ENCODE data around the gene POLE. TPM values are rescaled to one million over a fixed set of nuclear protein-coding genes. Genes with fewer than 3 reads are reported as not detected.
A peak's percentile ranks its signal among the peaks of the same experiment; 100 is the strongest.

Gene POLE
- total and polyA plus RNA-seq, 7 experiments from 2014 or later, result 3.6 to 138 (median 60.8) TPM

DNA sequence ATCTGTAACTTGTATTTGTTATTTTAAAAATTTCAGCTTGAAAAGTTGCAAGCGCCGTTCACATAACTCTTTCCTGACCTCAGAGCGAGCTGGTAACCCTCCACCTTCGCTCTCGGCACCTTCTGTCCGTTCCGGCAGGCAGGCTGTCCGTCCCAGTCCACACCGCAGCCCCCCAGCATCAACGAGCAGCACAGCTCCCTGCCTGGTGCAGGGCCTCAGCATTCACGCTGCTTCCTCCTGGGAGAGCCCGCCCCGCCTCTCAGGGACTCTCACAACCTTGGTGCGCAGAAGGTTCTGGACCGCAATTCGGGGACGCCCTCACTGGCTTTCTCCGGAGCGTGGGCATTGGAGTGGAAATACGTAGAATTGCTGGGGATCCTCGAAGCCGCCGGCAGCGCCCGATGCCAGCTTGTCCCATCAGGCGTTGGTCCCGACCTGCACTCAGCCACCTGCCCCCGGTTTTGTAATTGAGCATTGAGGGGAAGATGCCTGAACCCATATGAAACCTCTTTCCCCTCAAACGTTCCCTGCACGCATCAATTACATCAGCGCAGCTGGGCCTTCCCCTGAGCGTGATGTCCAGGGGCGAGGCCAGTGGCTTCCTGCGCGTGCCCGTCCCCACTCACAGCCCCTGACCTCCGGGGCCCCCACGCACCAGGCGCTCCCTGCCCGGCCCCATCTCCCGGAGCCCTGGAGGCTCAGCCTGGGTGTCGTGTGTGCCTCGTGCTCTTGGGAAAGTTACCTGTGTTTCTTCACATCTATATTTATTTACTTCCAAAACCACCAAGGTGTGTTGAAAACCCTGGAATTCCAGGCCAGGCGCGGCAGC lies 95.8 kb downstream of the POLE start:
- no peaks in the 10 kb centered on the region for H3K9me3 ChIP-seq (ENCODE audit: control insufficient read depth in 2 of 3, low read length in 3 of 3)
- no peaks in the 10 kb centered on the region for H3K36me3 ChIP-seq (ENCODE audit: control insufficient read depth in 2 of 3, insufficient read depth in 3 of 3, low read length in 3 of 3)
- peaks cover 0 to 4% (median 0%) of the 10 kb centered on the region in 11 donors for H3K9me3 Mint-ChIP-seq
- H3K4me3 ChIP-seq (ENCODE audit: low read length), result no peak overlapping the region
- CTCF ChIA-PET, result no interaction called here
- H3K27me3 ChIP-seq (ENCODE audit: control insufficient read depth in 2 of 2, insufficient read depth in 2 of 2, low read length in 2 of 2), result no peaks in the 10 kb centered on the region
- H3K4me1 Mint-ChIP-seq, result peaks cover 0 to 6% (median 3%) of the 10 kb centered on the region in 7 donors
- no peak for ATAC-seq
- POLR2A ChIA-PET, result no interaction called here
- no peaks in the 10 kb centered on the region for H3K36me3 Mint-ChIP-seq
- intact Hi-C loops (cut with micrococcal nuclease), result no loop called here
- H3K27me3 Mint-ChIP-seq, result peaks cover 5 to 24% (median 14%) of the 10 kb centered on the region in 5 donors
- no peak overlapping the region for H3K27ac Mint-ChIP-seq
- no peak overlapping the region for H3K27ac ChIP-seq (ENCODE audit: low read depth, low read length)
- H3K4me3 Mint-ChIP-seq, result no peak overlapping the region
- DNase-seq, result no peak
- H3K4me1 ChIP-seq (ENCODE audit: control insufficient read depth in 2 of 2, insufficient read depth in 2 of 2, low read length in 2 of 2), result no peaks in the 10 kb centered on the region

- H3K4me1 ChIP-seq (ENCODE audit: control insufficient read depth in 2 of 2, insufficient read depth in 2 of 2, low read length in 2 of 2), result no peaks in the 10 kb centered on the region
- H3K4me1 Mint-ChIP-seq, result peaks cover 0 to 5% (median 3%) of the 10 kb centered on the region in 7 donors
- ChIA-PET POLR2A (interaction anchor here (1.0 kb wide), 1 partner anchor 122 kb away, joined by 3 read pairs; no protein-coding TSS in a partner anchor), CTCF (interaction anchor here (0.7 kb wide), 1 partner anchor 10 kb away, joined by 3 read pairs; no protein-coding TSS in a partner anchor)
- no peaks in the 10 kb centered on the region for H3K36me3 Mint-ChIP-seq
- no peak for ATAC-seq
- no peak overlapping the region for H3K27ac ChIP-seq (ENCODE audit: low read depth, low read length)
- no peaks in the 10 kb centered on the region for H3K27me3 ChIP-seq (ENCODE audit: control insufficient read depth in 2 of 2, insufficient read depth in 2 of 2, low read length in 2 of 2)
- no peak overlapping the region for H3K4me3 Mint-ChIP-seq
- peaks cover 4 to 11% (median 8%) of the 10 kb centered on the region in 5 donors for H3K27me3 Mint-ChIP-seq
- no peaks in the 10 kb centered on the region for H3K36me3 ChIP-seq (ENCODE audit: control insufficient read depth in 2 of 3, insufficient read depth in 3 of 3, low read length in 3 of 3)
- H3K9me3 Mint-ChIP-seq, result peaks cover 0 to 4% (median 0%) of the 10 kb centered on the region in 11 donors
- no peak for DNase-seq
- H3K27ac Mint-ChIP-seq, result no peak overlapping the region
- intact Hi-C loops (cut with micrococcal nuclease), result no loop called here
- H3K9me3 ChIP-seq (ENCODE audit: control insufficient read depth in 2 of 3, low read length in 3 of 3), result no peaks in the 10 kb centered on the region
- no peak overlapping the region for H3K4me3 ChIP-seq (ENCODE audit: low read length)
These were observed 98.1 kb downstream of the POLE start for GRCh38 chr12:132588821-132589669.

GRCh38 chr12:132588319-132588718 lies 98.8 kb downstream of the POLE start:
- Mint-ChIP-seq H3K4me3 (no peak overlapping the region), H3K36me3 (peaks cover 0 to 4% (median 4%) of the 10 kb centered on the region in 5 donors), H3K27me3 (peaks cover 0 to 7% (median under 1%) of the 10 kb centered on the region in 5 donors), H3K27ac (no peak overlapping the region), H3K4me1 (peaks cover 0 to 1% (median 0%) of the 10 kb centered on the region in 7 donors), H3K9me3 (peaks cover 0 to 2% (median 0%) of the 10 kb centered on the region in 11 donors)
- Histone ChIP-seq H3K36me3 (ENCODE audit: control insufficient read depth in 2 of 3, insufficient read depth in 3 of 3, low read length in 3 of 3) (no peaks in the 10 kb centered on the region), H3K4me1 (ENCODE audit: control insufficient read depth in 2 of 2, insufficient read depth in 2 of 2, low read length in 2 of 2) (no peaks in the 10 kb centered on the region), H3K9me3 (ENCODE audit: control insufficient read depth in 2 of 3, low read length in 3 of 3) (no peaks in the 10 kb centered on the region), H3K4me3 (ENCODE audit: low read length) (no peak overlapping the region), H3K27me3 (ENCODE audit: control insufficient read depth in 2 of 2, insufficient read depth in 2 of 2, low read length in 2 of 2) (no peaks in the 10 kb centered on the region), H3K27ac (ENCODE audit: low read depth, low read length) (no peak overlapping the region)
- intact Hi-C loops (cut with micrococcal nuclease), result no loop called here
- CTCF ChIA-PET, result no interaction called here
- POLR2A ChIA-PET, result no interaction called here
- ATAC-seq, result no peak
- no peak for DNase-seq

- peak overlapping the region in 1 of 9 donors; percentile 19 for H3K27ac Mint-ChIP-seq
- no peaks in the 10 kb centered on the region for H3K9me3 ChIP-seq (ENCODE audit: control insufficient read depth in 2 of 3, low read length in 3 of 3)
- H3K36me3 Mint-ChIP-seq, result peaks cover 0 to 4% (median 4%) of the 10 kb centered on the region in 5 donors
- intact Hi-C loops (cut with micrococcal nuclease), result no loop called here
- ATAC-seq (no peak), DNase-seq (no peak)
- no peaks in the 10 kb centered on the region for H3K27me3 ChIP-seq (ENCODE audit: control insufficient read depth in 2 of 2, insufficient read depth in 2 of 2, low read length in 2 of 2)
- H3K36me3 ChIP-seq (ENCODE audit: control insufficient read depth in 2 of 3, insufficient read depth in 3 of 3, low read length in 3 of 3), result peaks cover 0 to under 1% (median 0%) of the 10 kb centered on the region in 3 experiments
- no peak overlapping the region for H3K27ac ChIP-seq (ENCODE audit: low read depth, low read length)
- H3K27me3 Mint-ChIP-seq, result peaks cover 0 to 5% (median 0%) of the 10 kb centered on the region in 5 donors
- no peak overlapping the region for H3K4me3 Mint-ChIP-seq
- POLR2A ChIA-PET, result no interaction called here
- H3K4me3 ChIP-seq (ENCODE audit: low read length), result no peak overlapping the region
- no peaks in the 10 kb centered on the region for H3K4me1 ChIP-seq (ENCODE audit: control insufficient read depth in 2 of 2, insufficient read depth in 2 of 2, low read length in 2 of 2)
- H3K4me1 Mint-ChIP-seq, result peaks cover 0 to under 1% (median 0%) of the 10 kb centered on the region in 7 donors
- peaks cover 0 to 2% (median 0%) of the 10 kb centered on the region in 11 donors for H3K9me3 Mint-ChIP-seq
- CTCF ChIA-PET, result no interaction called here
These were observed 99.4 kb downstream of the POLE start for GRCh38 chr12:132587781-132588180.

DNA sequence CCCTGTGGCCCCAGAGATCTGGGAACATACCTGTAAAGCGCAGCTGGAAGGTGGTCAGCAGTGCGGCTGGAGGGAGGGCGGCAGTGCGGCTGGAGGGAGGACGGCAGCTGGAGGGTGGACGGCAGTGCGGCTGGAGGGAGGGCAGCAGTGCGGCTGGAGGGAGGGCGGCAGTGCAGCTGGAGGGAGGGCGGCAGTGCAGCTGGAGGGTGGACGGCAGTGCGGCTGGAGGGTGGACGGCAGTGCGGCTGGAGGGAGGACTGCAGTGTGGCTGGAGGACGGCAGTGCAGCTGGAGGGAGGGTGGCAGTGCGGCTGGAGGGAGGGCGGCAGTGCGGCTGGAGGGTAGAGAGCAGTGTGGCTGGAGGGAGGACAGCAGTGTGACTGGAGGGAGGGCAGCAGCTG lies 100.2 kb downstream of the POLE start:
- H3K36me3 ChIP-seq (ENCODE audit: control insufficient read depth in 2 of 3, insufficient read depth in 3 of 3, low read length in 3 of 3), result peaks cover 0 to 9% (median 0%) of the 10 kb centered on the region in 3 experiments
- no peak overlapping the region for H3K27ac Mint-ChIP-seq

DNA sequence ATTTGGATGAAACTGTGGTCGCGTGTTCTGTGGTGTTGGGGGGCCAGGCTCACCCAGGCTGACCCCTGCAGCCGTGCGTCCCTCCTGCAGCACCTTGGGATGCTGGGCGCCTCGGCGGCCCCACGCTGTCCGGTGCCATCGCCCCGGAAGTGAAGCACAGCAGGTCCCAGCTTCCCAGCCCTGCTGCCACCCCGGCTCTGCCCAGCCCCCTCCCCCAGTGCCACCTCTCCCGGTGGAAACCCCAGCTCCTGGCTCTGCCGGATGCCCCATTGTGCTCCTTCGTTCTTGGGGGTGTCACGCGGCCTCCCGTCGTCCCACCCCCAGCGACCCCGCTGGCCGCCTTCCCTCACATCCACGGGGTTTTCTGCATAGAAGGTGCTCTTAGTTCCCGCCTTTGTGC lies 102.0 kb downstream of the POLE start:
- intact Hi-C loops (cut with micrococcal nuclease), result no loop called here
- Histone ChIP-seq H3K27me3 (ENCODE audit: control insufficient read depth in 2 of 2, insufficient read depth in 2 of 2, low read length in 2 of 2) (no peaks in the 10 kb centered on the region), H3K4me3 (ENCODE audit: low read length) (no peak overlapping the region), H3K27ac (ENCODE audit: low read depth, low read length) (no peak overlapping the region), H3K9me3 (ENCODE audit: control insufficient read depth in 2 of 3, low read length in 3 of 3) (no peaks in the 10 kb centered on the region), H3K4me1 (ENCODE audit: control insufficient read depth in 2 of 2, insufficient read depth in 2 of 2, low read length in 2 of 2) (no peaks in the 10 kb centered on the region), H3K36me3 (ENCODE audit: control insufficient read depth in 2 of 3, insufficient read depth in 3 of 3, low read length in 3 of 3) (peaks cover 0 to 25% (median 0%) of the 10 kb centered on the region in 3 experiments)
- Mint-ChIP-seq H3K4me3 (no peak overlapping the region), H3K27ac (no peak overlapping the region), H3K36me3 (peaks cover 0 to 8% (median 4%) of the 10 kb centered on the region in 5 donors), H3K4me1 (no peaks in the 10 kb centered on the region), H3K9me3 (peaks cover 0 to 2% (median 0%) of the 10 kb centered on the region in 11 donors), H3K27me3 (no peaks in the 10 kb centered on the region)
- ChIA-PET CTCF (no interaction called here), POLR2A (no interaction called here)
- ATAC-seq (no peak), DNase-seq (no peak)

More for the DNA sequence above, 100.2 kb downstream of the POLE start:
- H3K27me3 ChIP-seq (ENCODE audit: control insufficient read depth in 2 of 2, insufficient read depth in 2 of 2, low read length in 2 of 2), result no peaks in the 10 kb centered on the region
- H3K9me3 ChIP-seq (ENCODE audit: control insufficient read depth in 2 of 3, low read length in 3 of 3), result no peaks in the 10 kb centered on the region
- no peaks in the 10 kb centered on the region for H3K4me1 ChIP-seq (ENCODE audit: control insufficient read depth in 2 of 2, insufficient read depth in 2 of 2, low read length in 2 of 2)
- DNase-seq (no peak), ATAC-seq (no peak)
- H3K4me3 ChIP-seq (ENCODE audit: low read length), result no peak overlapping the region
- H3K27ac ChIP-seq (ENCODE audit: low read depth, low read length), result no peak overlapping the region
- intact Hi-C loops (cut with micrococcal nuclease), result no loop called here
- Mint-ChIP-seq H3K4me1 (no peaks in the 10 kb centered on the region), H3K4me3 (no peak overlapping the region), H3K9me3 (peaks cover 0 to 2% (median 0%) of the 10 kb centered on the region in 11 donors), H3K36me3 (peaks cover 0 to 4% (median 4%) of the 10 kb centered on the region in 5 donors), H3K27me3 (no peaks in the 10 kb centered on the region)
- ChIA-PET POLR2A (no interaction called here), CTCF (no interaction called here)

Data from naive thymus-derived CD4-positive, alpha-beta T cell (primary cell).